SK-N-SH (cell line): ENCODE data around the gene DOCK6. TPM values are rescaled to one million over a fixed set of nuclear protein-coding genes. Genes with fewer than 3 reads are reported as not detected.

Source experiments
- CTCF ChIA-PET: fragments of 300-600, 350-600 bp; formaldehyde crosslinking; extraction: SDS; loops from one replicate; lab custom pipeline; 2021; lab: Yijun Ruan, JAX
- POLR2A ChIA-PET: fragments of 350-600 bp; sonication (Branson Sonifier 250); formaldehyde crosslinking; extraction: SDS; loops from one replicate; lab custom pipeline; 2020; ENCODE audit warnings: antibody characterized with exemption, inconsistent platforms; lab: Yijun Ruan, JAX
- DNase-seq: peaks from one replicate; pipeline ENCODE4 v3.0.0; 2012
- H2AFZ ChIP-seq: fragments of 200-600 bp; sonication (generic); 2 replicates; pipeline ENCODE4 v1.8.1; 2016; ENCODE audit warnings: antibody characterized with exemption, mild to moderate bottlenecking, low read depth
- H3F3A ChIP-seq: fragments of 200-600 bp; sonication (generic); replicated peaks from 2 replicates; pipeline ENCODE3; 2016; ENCODE audit warnings: antibody characterized with exemption, mild to moderate bottlenecking; ENCODE audit not compliant: insufficient read depth
- H3K27ac ChIP-seq, 2 experiments: fragments of 200-500 bp in 1 of 2; fragments of 200-600 bp in 1 of 2; sonication (Bioruptor generic) in 1 of 2; sonication (generic), shearing (Covaris generic) in 1 of 2; 2 replicates each; pipeline versions ENCODE4 v1.5.1 to v1.6.1; 2014 to 2016; ENCODE audit warnings: low read depth in 2 of 2, inconsistent platforms in 1 of 2, low read length in 1 of 2, mild to moderate bottlenecking in 1 of 2, mixed read lengths in 1 of 2
- H3K27me3 ChIP-seq: fragments of 200-600 bp; sonication (generic), shearing (Covaris generic); 2 replicates; pipeline ENCODE4 v1.6.1; 2016; ENCODE audit warnings: mixed run types; ENCODE audit not compliant: insufficient read depth
- H3K36me3 ChIP-seq, 2 experiments: fragments of 200-500 bp in 1 of 2; fragments of 200-600 bp in 1 of 2; sonication (Bioruptor generic) in 1 of 2; sonication (generic) in 1 of 2; replicated peaks in 1 of 2; 2 replicates each; pipeline versions ENCODE3 to v1.5.1; 2014 to 2016; ENCODE audit warnings: low read length in 1 of 2, mild to moderate bottlenecking in 1 of 2; ENCODE audit not compliant: insufficient read depth in 2 of 2, control insufficient read depth in 1 of 2
- H3K4me1 ChIP-seq, 2 experiments: fragments of 200-500 bp in 1 of 2; fragments of 200-600 bp in 1 of 2; sonication (Bioruptor generic) in 1 of 2; sonication (generic), shearing (Covaris generic) in 1 of 2; 2 replicates each; pipeline versions ENCODE4 v1.5.1 to v1.6.1; 2014 to 2016; ENCODE audit warnings: low read depth in 1 of 2, low read length in 1 of 2, mixed run types in 1 of 2; ENCODE audit not compliant: insufficient read depth in 2 of 2, control insufficient read depth in 1 of 2
- H3K4me2 ChIP-seq: fragments of 200-600 bp; sonication (generic), shearing (Covaris generic); 2 replicates; pipeline ENCODE4 v1.6.1; 2017; ENCODE audit warnings: mixed run types
- H3K4me3 ChIP-seq, 2 experiments: fragments of 200-500 bp in 1 of 2; fragments of 200-600 bp in 1 of 2; sonication (Bioruptor generic) in 1 of 2; sonication (generic), shearing (Covaris generic) in 1 of 2; 2 replicates each; pipeline versions ENCODE4 v1.5.1 to v1.8.1; 2014 to 2016; ENCODE audit warnings: low read depth in 2 of 2, inconsistent platforms in 1 of 2, low read length in 1 of 2, mild to moderate bottlenecking in 1 of 2, mixed read lengths in 1 of 2, moderate library complexity in 1 of 2
- H3K79me2 ChIP-seq: fragments of 200-600 bp; sonication (generic); 2 replicates; pipeline ENCODE4 v1.8.1; 2017; ENCODE audit warnings: mild to moderate bottlenecking; ENCODE audit not compliant: insufficient read depth
- H3K9ac ChIP-seq: fragments of 200-600 bp; sonication (generic); 2 replicates; pipeline ENCODE4 v1.6.1; 2017; ENCODE audit warnings: mixed run types
- H3K9me2 ChIP-seq: fragments of 200-600 bp; sonication (generic); 2 replicates; pipeline ENCODE4 v1.6.1; 2017; ENCODE audit warnings: mixed run types
- H3K9me3 ChIP-seq: fragments of 200-600 bp; sonication (generic); 2 replicates; pipeline ENCODE4 v1.6.1; 2017; ENCODE audit warnings: mixed run types, mild to moderate bottlenecking, moderate library complexity
- H4K20me1 ChIP-seq: fragments of 200-600 bp; sonication (generic); 2 replicates; pipeline ENCODE4 v1.6.1; 2017; ENCODE audit warnings: mild to moderate bottlenecking, mixed run types; ENCODE audit not compliant: insufficient read depth
- ELF1 ChIP-seq: IDR thresholded peaks from 2 replicates; pipeline ENCODE4 v1.4.0; 2012
- EZH2phosphoT487 ChIP-seq: fragments of 200-600 bp; sonication (generic); IDR thresholded peaks from 2 replicates; pipeline ENCODE4 v1.6.1; 2017; ENCODE audit warnings: low read depth, mixed run types, mild to moderate bottlenecking, antibody characterized with exemption, moderate library complexity, borderline replicate concordance
- FOXJ3 ChIP-seq: sonication (generic); formaldehyde crosslinking; IDR thresholded peaks from 2 replicates; pipeline ENCODE4 v1.5.1; 2020; ENCODE audit warnings: mild to moderate bottlenecking, missing genetic modification reagents
- FOXM1 ChIP-seq: IDR thresholded peaks from 2 replicates; pipeline ENCODE4 v1.4.0; 2012; ENCODE audit warnings: low read depth, mild to moderate bottlenecking
- GABPA ChIP-seq: IDR thresholded peaks from 2 replicates; pipeline ENCODE4 v1.4.0; 2012; ENCODE audit warnings: low read depth, mild to moderate bottlenecking
- GATA2 ChIP-seq: sonication (generic); formaldehyde crosslinking; IDR thresholded peaks from 2 replicates; pipeline ENCODE4 v1.5.0; 2020; ENCODE audit warnings: mild to moderate bottlenecking, missing genetic modification reagents
- IRF3 ChIP-seq: fragments of 150-350 bp; IDR thresholded peaks from 2 replicates; pipeline ENCODE4 v1.6.1; 2016; ENCODE audit warnings: mild to moderate bottlenecking, low read depth, low read length
- MAX ChIP-seq: IDR thresholded peaks from 2 replicates; pipeline ENCODE4 v1.4.0; 2012; ENCODE audit warnings: low read depth
- NFIC ChIP-seq: IDR thresholded peaks from 2 replicates; pipeline ENCODE4 v1.4.0; 2012; ENCODE audit warnings: borderline replicate concordance
- POLR2AphosphoS5 ChIP-seq: IDR thresholded peaks from 2 replicates; pipeline ENCODE4 v1.6.1; 2012; ENCODE audit warnings: low read depth, low read length
- RAD21 ChIP-seq: IDR thresholded peaks from 2 replicates; pipeline ENCODE4 v1.6.1; 2012; ENCODE audit warnings: mild to moderate bottlenecking, low read length
- RCOR1 ChIP-seq: fragments of 150-350 bp; IDR thresholded peaks from 2 replicates; pipeline ENCODE4 v1.6.1; 2017; ENCODE audit warnings: antibody characterized with exemption, low read length
- SMC3 ChIP-seq: IDR thresholded peaks from 2 replicates; pipeline ENCODE4 v1.6.1; 2012; ENCODE audit warnings: low read depth, low read length, improper control_type of control experiment
- USF1 ChIP-seq: IDR thresholded peaks from 2 replicates; pipeline ENCODE4 v1.4.0; 2012; ENCODE audit warnings: low read depth, borderline replicate concordance
- ZBTB33 ChIP-seq: IDR thresholded peaks from 2 replicates; pipeline ENCODE4 v1.4.0; 2012; ENCODE audit warnings: low read depth, borderline replicate concordance
- WGBS: methylation state at CpG from one replicate; pipeline ENCODE4 v1.1.6; 2017; ENCODE audit warnings: low lambda C conversion rate; 5-methylcytosine and 5-hydroxymethylcytosine counted together
- polyA plus RNA-seq, 3 experiments: library from polyadenylated mRNA; depleted of rRNA; stranded (reverse); fragments of >200 nt; gene quantifications; 2 replicates each; pipeline ENCODE4 v1.2.3, GENCODE V29; 2012
- TF ChIP-seq, protein P1 (sequence below): fragments of 200-600 bp; sonication (generic); IDR thresholded peaks from 2 replicates; pipeline ENCODE4 v1.6.1; 2017; ENCODE audit warnings: antibody characterized with exemption, mild to moderate bottlenecking, moderate library complexity
- TF ChIP-seq, protein P2 (sequence below): fragments of 150-350 bp; IDR thresholded peaks from 2 replicates; pipeline ENCODE4 v1.6.1; 2017; ENCODE audit warnings: antibody characterized with exemption, low read length, low read depth, borderline replicate concordance

The DOCK6 gene
- polyA plus RNA-seq, 1 of the 3 experiments (the other 2 are of a cell fraction), result 18.3 TPM

DNA sequence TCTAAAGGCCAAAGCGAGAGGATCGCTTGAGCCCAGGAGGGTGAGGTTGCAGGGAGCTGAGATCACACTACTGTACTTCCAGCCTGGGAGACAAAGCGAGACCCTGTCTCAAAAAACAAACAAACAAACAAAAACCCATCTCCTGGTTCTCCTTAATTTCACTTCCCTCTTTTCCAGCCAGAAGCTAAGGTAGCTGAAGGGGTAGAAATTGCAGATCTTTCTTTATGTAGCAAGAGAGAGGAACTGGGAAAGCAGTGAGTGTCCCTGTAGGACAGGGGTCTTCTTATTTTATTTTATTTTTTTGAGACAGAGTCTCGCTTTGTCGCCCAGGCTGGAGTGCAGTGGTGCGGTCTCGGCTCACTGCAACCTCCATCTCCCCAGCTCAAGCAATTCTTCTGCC lies 29.1 kb upstream of the DOCK6 start (continued):
- TF ChIP-seq MAX (no peak), GATA2 (CRISPR knock-in tag) (no peak), ELF1 (no peak), USF1 (no peak)

- WGBS, result 79% methylated on average over 4 of the region's 4 CpGs
- no peak for DNase-seq
- no peaks in the 10 kb centered on the region for H3K9me2 ChIP-seq
- no peaks in the 10 kb centered on the region for H3K79me2 ChIP-seq
- H3K27me3 ChIP-seq, result no peaks in the 10 kb centered on the region
- H3K4me2 ChIP-seq, result no peak overlapping the region
- no peak overlapping the region for H3K4me3 ChIP-seq
- ChIA-PET POLR2A (interaction anchor here (0.6 to 0.9 kb wide), 2 partner anchors 37 to 84 kb away, joined by 3 read pairs; partner anchors contain the start of gene SWSAP1), CTCF (interaction anchor here (0.6 to 3.8 kb wide), 5 partner anchors 91 to 192 kb away, joined by 3 to 22 read pairs (median 5); no protein-coding TSS in a partner anchor)
- H4K20me1 ChIP-seq, result no peaks in the 10 kb centered on the region
- peaks cover 0 to 3% of the 10 kb centered on the region in 2 experiments; a peak in 1 of 4 replicates for H3K4me1 ChIP-seq
- H3K9me3 ChIP-seq, result no peaks in the 10 kb centered on the region
- no peak overlapping the region for H3K27ac ChIP-seq
- no peak for TF ChIP-seq FOXJ3 (CRISPR knock-in tag)
- no peaks in the 10 kb centered on the region for H3F3A ChIP-seq
- no peaks in the 10 kb centered on the region for H3K36me3 ChIP-seq
- no peak overlapping the region for H3K9ac ChIP-seq
- H2AFZ ChIP-seq, result no peak overlapping the region
Measured at GRCh38 chr19:11290256-11290655, 27.9 kb upstream of the DOCK6 start.

DNA sequence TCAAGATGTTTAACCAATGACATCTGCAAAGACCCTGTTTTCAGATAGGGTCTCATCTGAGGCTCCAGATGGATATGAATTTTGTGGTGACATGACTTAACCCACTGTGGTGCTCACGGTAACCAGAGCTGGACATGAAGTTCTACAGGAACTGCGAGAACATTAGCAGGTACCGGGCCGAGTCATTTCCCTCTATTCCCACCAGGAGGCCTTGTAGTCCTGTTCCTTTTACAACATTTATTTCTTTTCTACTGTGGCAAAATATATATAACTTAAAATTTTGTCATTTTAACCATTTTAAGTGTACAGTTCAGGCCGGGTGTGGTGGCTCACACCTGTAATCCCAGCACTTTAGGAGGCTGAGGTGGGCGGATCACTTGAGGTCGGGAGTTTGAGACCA lies 26.0 kb upstream of the DOCK6 start:
- H3K36me3 ChIP-seq, result no peaks in the 10 kb centered on the region
- H2AFZ ChIP-seq, result no peak overlapping the region
- H3K4me2 ChIP-seq, result no peak overlapping the region
- H4K20me1 ChIP-seq, result no peaks in the 10 kb centered on the region
- no peaks in the 10 kb centered on the region for H3K9me2 ChIP-seq
- CTCF ChIA-PET, result no interaction called here
- no peaks in the 10 kb centered on the region for H3K27me3 ChIP-seq
- no peaks in the 10 kb centered on the region for H3K9me3 ChIP-seq
- H3K4me3 ChIP-seq, result no peak overlapping the region
- H3K79me2 ChIP-seq, result no peaks in the 10 kb centered on the region
- POLR2A ChIA-PET, result no interaction called here
- peak; percentile 49 for DNase-seq
- no peak overlapping the region for H3K27ac ChIP-seq
- WGBS, result 89% methylated on average over 7 of the region's 7 CpGs
- H3K4me1 ChIP-seq, result no peaks in the 10 kb centered on the region
- TF ChIP-seq EZH2phosphoT487, result no peak
- TF ChIP-seq NFIC, result no peak
- no peak for TF ChIP-seq RCOR1
- TF ChIP-seq MAX, result no peak
- TF ChIP-seq, protein P1, sequence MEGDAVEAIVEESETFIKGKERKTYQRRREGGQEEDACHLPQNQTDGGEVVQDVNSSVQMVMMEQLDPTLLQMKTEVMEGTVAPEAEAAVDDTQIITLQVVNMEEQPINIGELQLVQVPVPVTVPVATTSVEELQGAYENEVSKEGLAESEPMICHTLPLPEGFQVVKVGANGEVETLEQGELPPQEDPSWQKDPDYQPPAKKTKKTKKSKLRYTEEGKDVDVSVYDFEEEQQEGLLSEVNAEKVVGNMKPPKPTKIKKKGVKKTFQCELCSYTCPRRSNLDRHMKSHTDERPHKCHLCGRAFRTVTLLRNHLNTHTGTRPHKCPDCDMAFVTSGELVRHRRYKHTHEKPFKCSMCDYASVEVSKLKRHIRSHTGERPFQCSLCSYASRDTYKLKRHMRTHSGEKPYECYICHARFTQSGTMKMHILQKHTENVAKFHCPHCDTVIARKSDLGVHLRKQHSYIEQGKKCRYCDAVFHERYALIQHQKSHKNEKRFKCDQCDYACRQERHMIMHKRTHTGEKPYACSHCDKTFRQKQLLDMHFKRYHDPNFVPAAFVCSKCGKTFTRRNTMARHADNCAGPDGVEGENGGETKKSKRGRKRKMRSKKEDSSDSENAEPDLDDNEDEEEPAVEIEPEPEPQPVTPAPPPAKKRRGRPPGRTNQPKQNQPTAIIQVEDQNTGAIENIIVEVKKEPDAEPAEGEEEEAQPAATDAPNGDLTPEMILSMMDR, result peak; percentile 61
- TF ChIP-seq FOXJ3 (CRISPR knock-in tag), result no peak
- TF ChIP-seq ZBTB33, result no peak
- TF ChIP-seq ELF1, result no peak
- no peak for TF ChIP-seq FOXM1
- TF ChIP-seq RAD21, result peak; percentile 49
- no peak for TF ChIP-seq POLR2AphosphoS5
- TF ChIP-seq IRF3, result no peak
- TF ChIP-seq, protein P2, sequence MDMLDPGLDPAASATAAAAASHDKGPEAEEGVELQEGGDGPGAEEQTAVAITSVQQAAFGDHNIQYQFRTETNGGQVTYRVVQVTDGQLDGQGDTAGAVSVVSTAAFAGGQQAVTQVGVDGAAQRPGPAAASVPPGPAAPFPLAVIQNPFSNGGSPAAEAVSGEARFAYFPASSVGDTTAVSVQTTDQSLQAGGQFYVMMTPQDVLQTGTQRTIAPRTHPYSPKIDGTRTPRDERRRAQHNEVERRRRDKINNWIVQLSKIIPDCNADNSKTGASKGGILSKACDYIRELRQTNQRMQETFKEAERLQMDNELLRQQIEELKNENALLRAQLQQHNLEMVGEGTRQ, result no peak
- TF ChIP-seq GABPA, result no peak
- TF ChIP-seq SMC3, result peak; percentile 23
- H3F3A ChIP-seq, result no peaks in the 10 kb centered on the region
- H3K9ac ChIP-seq, result no peak overlapping the region
